Measurements from ENCODE around the gene PLCXD3. TPM values are rescaled to one million over a fixed set of nuclear protein-coding genes. Genes with fewer than 3 reads are reported as not detected.

Gene PLCXD3, protein sequence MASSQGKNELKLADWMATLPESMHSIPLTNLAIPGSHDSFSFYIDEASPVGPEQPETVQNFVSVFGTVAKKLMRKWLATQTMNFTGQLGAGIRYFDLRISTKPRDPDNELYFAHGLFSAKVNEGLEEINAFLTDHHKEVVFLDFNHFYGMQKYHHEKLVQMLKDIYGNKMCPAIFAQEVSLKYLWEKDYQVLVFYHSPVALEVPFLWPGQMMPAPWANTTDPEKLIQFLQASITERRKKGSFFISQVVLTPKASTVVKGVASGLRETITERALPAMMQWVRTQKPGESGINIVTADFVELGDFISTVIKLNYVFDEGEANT
- total RNA-seq (ENCODE audit: low replicate concordance) = 5.6 and 7.4 TPM in 2 replicates
- long read RNA-seq, full-length matches to known transcripts = 21 of 27 reads
- long read RNA-seq, partial matches to known transcripts = 0 of 27 reads
- long read RNA-seq, other reads (novel, unspliced or antisense) = 6 of 27 reads

DNA sequence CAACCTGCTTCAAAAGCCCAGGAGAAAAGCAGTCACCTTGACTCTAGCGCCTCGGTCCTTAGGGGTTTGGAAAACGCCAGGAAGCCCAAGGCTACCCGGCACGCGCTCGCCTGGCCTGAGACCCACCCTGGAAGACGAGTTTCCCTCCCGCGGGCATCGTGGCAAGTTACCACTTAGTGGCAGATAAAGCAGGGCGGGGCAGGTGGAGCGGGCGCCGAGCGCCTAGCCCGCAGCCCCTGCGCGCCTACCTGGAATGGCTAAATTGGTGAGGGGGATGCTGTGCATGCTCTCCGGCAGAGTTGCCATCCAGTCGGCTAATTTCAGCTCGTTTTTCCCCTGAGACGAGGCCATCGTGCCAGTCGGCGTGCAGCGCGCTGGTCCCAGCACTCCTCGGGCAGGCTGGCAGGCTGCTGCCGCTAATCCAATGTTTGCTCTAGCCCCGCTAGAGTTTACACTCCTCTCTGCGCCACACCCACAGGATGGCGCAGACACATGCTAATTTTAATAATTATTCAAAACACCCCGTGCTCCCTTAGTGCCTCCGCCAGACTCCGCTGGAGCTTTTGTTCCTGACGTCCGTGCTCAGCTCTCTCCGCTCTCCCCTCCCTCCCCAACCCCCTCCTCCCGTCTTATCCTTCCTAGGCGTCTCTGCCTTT lies at the start of gene PLCXD3:
TSS of gene PLCXD3 (minus strand) at position 426 of the 656 bp plus-strand sequence. CDS start at position 351, 75 bp downstream.
- no peak for DNase-seq (ENCODE audit: extremely low spot score, unreplicated experiment)
- TF ChIP-seq, protein P1, sequence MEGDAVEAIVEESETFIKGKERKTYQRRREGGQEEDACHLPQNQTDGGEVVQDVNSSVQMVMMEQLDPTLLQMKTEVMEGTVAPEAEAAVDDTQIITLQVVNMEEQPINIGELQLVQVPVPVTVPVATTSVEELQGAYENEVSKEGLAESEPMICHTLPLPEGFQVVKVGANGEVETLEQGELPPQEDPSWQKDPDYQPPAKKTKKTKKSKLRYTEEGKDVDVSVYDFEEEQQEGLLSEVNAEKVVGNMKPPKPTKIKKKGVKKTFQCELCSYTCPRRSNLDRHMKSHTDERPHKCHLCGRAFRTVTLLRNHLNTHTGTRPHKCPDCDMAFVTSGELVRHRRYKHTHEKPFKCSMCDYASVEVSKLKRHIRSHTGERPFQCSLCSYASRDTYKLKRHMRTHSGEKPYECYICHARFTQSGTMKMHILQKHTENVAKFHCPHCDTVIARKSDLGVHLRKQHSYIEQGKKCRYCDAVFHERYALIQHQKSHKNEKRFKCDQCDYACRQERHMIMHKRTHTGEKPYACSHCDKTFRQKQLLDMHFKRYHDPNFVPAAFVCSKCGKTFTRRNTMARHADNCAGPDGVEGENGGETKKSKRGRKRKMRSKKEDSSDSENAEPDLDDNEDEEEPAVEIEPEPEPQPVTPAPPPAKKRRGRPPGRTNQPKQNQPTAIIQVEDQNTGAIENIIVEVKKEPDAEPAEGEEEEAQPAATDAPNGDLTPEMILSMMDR (conservative IDR thresholded peaks at IDR 0.05) = no peak
- H3K4me3 Mint-ChIP-seq = peak within 1 kb of the TSS; percentile 85
- H3K27ac Mint-ChIP-seq = peak within 1 kb of the TSS; percentile 24
- H3K36me3 Mint-ChIP-seq = no peaks in the 10 kb centered on the region
- peaks cover 71% of the 10 kb centered on the region for H3K27me3 Mint-ChIP-seq
- H3K9me3 Mint-ChIP-seq = no peaks in the 10 kb centered on the region
- H3K4me1 Mint-ChIP-seq (ENCODE audit: unreplicated experiment) = peaks cover 9% of the 10 kb centered on the region

DNA sequence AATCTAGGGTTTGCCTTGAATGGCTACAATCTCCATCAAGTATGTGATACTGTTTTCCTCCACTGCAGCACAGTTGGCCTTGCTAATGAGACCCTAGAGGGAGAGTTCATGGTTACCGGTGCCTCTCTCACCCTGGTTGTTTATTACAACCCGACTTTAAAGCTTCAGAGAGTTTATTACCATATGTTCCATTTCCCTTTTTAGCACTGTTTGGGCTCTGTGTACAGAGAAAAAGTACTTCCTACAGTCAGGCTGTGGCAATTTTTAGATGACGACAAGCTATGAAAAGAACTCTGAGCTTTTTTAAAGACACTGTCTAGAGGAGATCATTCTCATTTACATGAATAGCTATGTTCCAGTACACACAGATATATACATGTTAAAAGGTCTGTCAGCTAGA lies 48.8 kb upstream of the PLCXD3 start:
- H3K4me3 Mint-ChIP-seq = no peak overlapping the region
- H3K36me3 Mint-ChIP-seq = no peaks in the 10 kb centered on the region
- no peak overlapping the region for H3K27ac Mint-ChIP-seq
- TF ChIP-seq, protein P1 (conservative IDR thresholded peaks at IDR 0.05) = no peak
- no peaks in the 10 kb centered on the region for H3K9me3 Mint-ChIP-seq
- H3K4me1 Mint-ChIP-seq (ENCODE audit: unreplicated experiment) = no peaks in the 10 kb centered on the region
- no peak for DNase-seq (ENCODE audit: extremely low spot score, unreplicated experiment)
- no peaks in the 10 kb centered on the region for H3K27me3 Mint-ChIP-seq

DNA sequence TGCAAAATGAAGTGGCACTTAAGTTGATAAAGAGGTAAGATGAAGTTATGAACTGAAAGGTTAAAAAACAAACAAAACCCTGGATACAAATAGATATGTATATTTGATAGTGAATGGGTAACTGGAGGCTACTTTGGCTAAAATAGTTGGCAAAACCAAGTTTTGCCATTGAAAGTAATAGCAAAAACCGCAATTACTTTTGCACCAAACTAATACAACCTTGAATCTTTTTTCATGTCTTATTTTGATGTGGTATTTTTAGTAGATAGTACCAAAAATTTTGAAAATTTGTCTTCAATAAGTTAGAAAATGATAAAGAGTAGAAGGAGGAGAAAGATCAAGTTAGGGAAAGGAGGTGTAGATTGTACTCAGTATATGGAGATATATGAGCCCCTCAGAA lies 47.9 kb upstream of the PLCXD3 start:
- H3K27me3 Mint-ChIP-seq = no peaks in the 10 kb centered on the region
- H3K36me3 Mint-ChIP-seq = no peaks in the 10 kb centered on the region

DNA sequence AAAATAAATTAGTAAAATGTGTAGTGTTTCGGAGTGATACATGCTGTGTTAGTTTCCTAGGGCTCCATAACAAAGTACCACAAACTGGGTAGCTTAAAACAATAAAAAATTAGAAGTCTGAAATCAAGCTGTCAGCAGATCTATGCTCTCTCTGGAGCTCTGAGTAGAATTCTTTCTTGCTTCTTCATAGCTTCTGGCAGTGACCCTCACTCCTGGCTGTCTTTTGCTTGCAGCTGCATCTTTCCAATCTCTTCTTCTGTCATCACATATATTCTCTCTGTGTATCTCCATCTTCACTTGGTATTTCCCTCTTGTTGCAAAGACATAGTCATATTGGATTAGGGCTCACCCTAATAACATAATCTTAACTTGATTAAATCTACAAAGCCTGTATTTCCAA lies 37.6 kb upstream of the PLCXD3 start:
- no peak overlapping the region for H3K4me3 Mint-ChIP-seq
- H3K4me1 Mint-ChIP-seq (ENCODE audit: unreplicated experiment) = no peaks in the 10 kb centered on the region
- no peaks in the 10 kb centered on the region for H3K27me3 Mint-ChIP-seq
- TF ChIP-seq, protein P1 (conservative IDR thresholded peaks at IDR 0.05) = no peak
- H3K27ac Mint-ChIP-seq = no peak overlapping the region
- no peak for DNase-seq (ENCODE audit: extremely low spot score, unreplicated experiment)
- no peaks in the 10 kb centered on the region for H3K36me3 Mint-ChIP-seq
- H3K9me3 Mint-ChIP-seq = no peaks in the 10 kb centered on the region

More for the DNA sequence above, 47.9 kb upstream of the PLCXD3 start:
- no peak for DNase-seq (ENCODE audit: extremely low spot score, unreplicated experiment)
- Mint-ChIP-seq H3K4me3 (no peak overlapping the region), H3K9me3 (no peaks in the 10 kb centered on the region), H3K27ac (no peak overlapping the region), H3K4me1 (ENCODE audit: unreplicated experiment) (no peaks in the 10 kb centered on the region)
- TF ChIP-seq, protein P1 (conservative IDR thresholded peaks at IDR 0.05) = no peak

DNA sequence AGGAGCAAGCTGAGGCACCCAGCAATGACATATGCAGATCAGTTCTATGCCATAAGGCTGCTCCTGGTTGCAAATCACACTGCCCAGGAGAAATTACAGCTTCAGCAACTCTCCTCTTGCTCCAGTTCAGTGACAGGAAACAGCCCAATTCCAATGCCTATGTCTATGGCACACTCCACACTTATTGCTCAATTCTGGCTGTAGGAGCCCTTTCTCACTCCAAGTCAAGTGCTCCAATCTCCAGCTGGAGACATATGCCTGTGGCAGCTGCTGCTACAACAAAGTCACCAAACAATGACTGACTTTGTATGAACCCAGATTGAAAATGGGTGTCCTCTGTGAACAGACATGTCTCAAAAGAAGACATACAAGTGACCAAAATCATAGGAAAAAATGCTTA lies 31.8 kb upstream of the PLCXD3 start:
- Mint-ChIP-seq H3K27ac (no peak overlapping the region), H3K4me1 (ENCODE audit: unreplicated experiment) (no peaks in the 10 kb centered on the region), H3K4me3 (no peak overlapping the region), H3K36me3 (no peaks in the 10 kb centered on the region), H3K9me3 (no peaks in the 10 kb centered on the region), H3K27me3 (no peaks in the 10 kb centered on the region)
- TF ChIP-seq, protein P1 (conservative IDR thresholded peaks at IDR 0.05) = no peak
- DNase-seq (ENCODE audit: extremely low spot score, unreplicated experiment) = no peak

Measured in type B pancreatic cell (in vitro differentiated cells).